ENCODE measurements around the gene HOXD11.

GRCh38 chr2:176101216-176101830 lies 5.8 kb upstream of the HOXD11 start:
- TF ChIP-seq POLR2A (IDR thresholded peaks at IDR 0.05) (no peak), POLR2AphosphoS5 (IDR thresholded peaks at IDR 0.05) (no peak)

Data from suprapubic skin (tissue), 4 donors.